ENCODE results near the gene PPP4R2. TPM values are rescaled to one million over a fixed set of nuclear protein-coding genes. Genes with fewer than 3 reads are reported as not detected.
"Not testable (repeated sequence)": the region's sequence is repeated elsewhere in the genome, so short reads cannot be mapped to it uniquely, and the experiment has no call there.

PPP4R2 gene
- total RNA-seq, 2 experiments from 2014 or later: 76.0 to 118 TPM

GRCh38 chr3:73045391-73045790 lies 48.8 kb downstream of the PPP4R2 start:
- ATAC-seq: no peak
- Mint-ChIP-seq H3K9me3 (ENCODE audit: low read depth) (no peaks in the 10 kb centered on the region), H3K27ac (no peak overlapping the region), H3K36me3 (peaks cover 15% of the 10 kb centered on the region), H3K27me3 (no peaks in the 10 kb centered on the region), H3K4me1 (peaks cover 28% of the 10 kb centered on the region), H3K4me3 (no peak overlapping the region)
- no peak for DNase-seq
- CTCF ChIA-PET: interaction anchor here (1.1 to 3.0 kb wide), 2 partner anchors 9 to 11 kb away, joined by 3 to 12 read pairs; no protein-coding TSS in a partner anchor

GRCh38 chr3:73046195-73046594 lies 49.6 kb downstream of the PPP4R2 start:
- no peak overlapping the region for H3K27ac Mint-ChIP-seq
- H3K36me3 Mint-ChIP-seq: peaks cover 17% of the 10 kb centered on the region
- H3K4me3 Mint-ChIP-seq: no peak overlapping the region
- CTCF ChIA-PET: interaction anchor here (3.0 kb wide), 1 partner anchor 10 kb away, joined by 12 read pairs; no protein-coding TSS in a partner anchor
- DNase-seq (no peak), ATAC-seq (no peak)
- H3K27me3 Mint-ChIP-seq: no peaks in the 10 kb centered on the region
- H3K4me1 Mint-ChIP-seq: peaks cover 28% of the 10 kb centered on the region
- H3K9me3 Mint-ChIP-seq (ENCODE audit: low read depth): no peaks in the 10 kb centered on the region

GRCh38 chr3:73049319-73049718 lies 52.7 kb downstream of the PPP4R2 start:
- Mint-ChIP-seq H3K4me1 (peaks cover 13% of the 10 kb centered on the region), H3K9me3 (ENCODE audit: low read depth) (no peaks in the 10 kb centered on the region), H3K4me3 (no peak overlapping the region), H3K36me3 (peaks cover 15% of the 10 kb centered on the region), H3K27ac (no peak overlapping the region), H3K27me3 (no peaks in the 10 kb centered on the region)
- CTCF ChIA-PET: no interaction called here
- ATAC-seq (no peak), DNase-seq (no peak)

GRCh38 chr3:73052857-73053256 lies 56.2 kb downstream of the PPP4R2 start:
- Mint-ChIP-seq H3K4me3 (no peak overlapping the region), H3K27ac (no peak overlapping the region), H3K36me3 (peaks cover 10% of the 10 kb centered on the region), H3K4me1 (peaks cover 13% of the 10 kb centered on the region), H3K27me3 (no peaks in the 10 kb centered on the region), H3K9me3 (ENCODE audit: low read depth) (no peaks in the 10 kb centered on the region)
- DNase-seq (no peak), ATAC-seq (no peak)
- CTCF ChIA-PET: interaction anchor here (2.3 to 5.6 kb wide), 2 partner anchors 112 to 201 kb away, joined by 6 to 65 read pairs; no protein-coding TSS in a partner anchor

- Mint-ChIP-seq H3K27ac (no peak overlapping the region), H3K4me3 (no peak overlapping the region), H3K4me1 (peaks cover 12% of the 10 kb centered on the region), H3K27me3 (no peaks in the 10 kb centered on the region), H3K9me3 (ENCODE audit: low read depth) (no peaks in the 10 kb centered on the region), H3K36me3 (peaks cover 9% of the 10 kb centered on the region)
- CTCF ChIA-PET: interaction anchor here (0.7 to 5.6 kb wide), 12 partner anchors 9 to 447 kb away, joined by 3 to 65 read pairs (median 4); partner anchors contain the start of gene PPP4R2
- ATAC-seq: no peak
- DNase-seq: no peak
These were observed 59.0 kb downstream of the PPP4R2 start for GRCh38 chr3:73055583-73055982.

GRCh38 chr3:73056014-73056844 lies 59.6 kb downstream of the PPP4R2 start:
- DNase-seq (no peak), ATAC-seq (no peak)
- Mint-ChIP-seq H3K36me3 (peaks cover 7% of the 10 kb centered on the region), H3K4me3 (no peak overlapping the region), H3K9me3 (ENCODE audit: low read depth) (no peaks in the 10 kb centered on the region), H3K27me3 (no peaks in the 10 kb centered on the region), H3K27ac (no peak overlapping the region), H3K4me1 (peaks cover 10% of the 10 kb centered on the region)
- CTCF ChIA-PET: interaction anchor here (0.6 to 5.6 kb wide), 30 partner anchors 9 to 446 kb away, joined by 3 to 65 read pairs (median 3); partner anchors contain the start of genes PPP4R2 and SHQ1

- CTCF ChIA-PET: interaction anchor here (0.6 to 5.6 kb wide), 24 partner anchors 10 to 298 kb away, joined by 3 to 65 read pairs (median 4); partner anchors contain the start of genes PPP4R2 and SHQ1
- Mint-ChIP-seq H3K36me3 (peaks cover 6% of the 10 kb centered on the region), H3K9me3 (ENCODE audit: low read depth) (no peaks in the 10 kb centered on the region), H3K27me3 (no peaks in the 10 kb centered on the region), H3K27ac (no peak overlapping the region), H3K4me3 (no peak overlapping the region), H3K4me1 (peaks cover 10% of the 10 kb centered on the region)
- no peak for DNase-seq
- ATAC-seq: no peak
These were observed 60.2 kb downstream of the PPP4R2 start for GRCh38 chr3:73056845-73057150.

- no peak overlapping the region for H3K4me3 Mint-ChIP-seq
- no peaks in the 10 kb centered on the region for H3K9me3 Mint-ChIP-seq (ENCODE audit: low read depth)
- peaks cover 27% of the 10 kb centered on the region for H3K36me3 Mint-ChIP-seq
- peaks cover 8% of the 10 kb centered on the region for H3K4me1 Mint-ChIP-seq
- ATAC-seq: no peak
- no peak overlapping the region for H3K27ac Mint-ChIP-seq
- DNase-seq: no peak
- H3K27me3 Mint-ChIP-seq: no peaks in the 10 kb centered on the region
- CTCF ChIA-PET: interaction anchor here (1.0 kb wide), 2 partner anchors 94 to 122 kb away, joined by 3 read pairs; no protein-coding TSS in a partner anchor
These were observed 63.7 kb downstream of the PPP4R2 start for GRCh38 chr3:73060302-73060723.

- no peak within 1 kb of the TSS for H3K4me3 Mint-ChIP-seq
- H3K27ac Mint-ChIP-seq: no peak within 1 kb of the TSS
- CTCF ChIA-PET: interaction anchor here (1.0 kb wide), 1 partner anchor 123 kb away, joined by 3 read pairs; no protein-coding TSS in a partner anchor
- H3K27me3 Mint-ChIP-seq: no peaks in the 10 kb centered on the region
- peaks cover 30% of the 10 kb centered on the region for H3K36me3 Mint-ChIP-seq
- ATAC-seq (no peak), DNase-seq (no peak)
- peaks cover 2% of the 10 kb centered on the region for H3K4me1 Mint-ChIP-seq
- no peaks in the 10 kb centered on the region for H3K9me3 Mint-ChIP-seq (ENCODE audit: low read depth)
These were observed 64.8 kb downstream of the PPP4R2 start, which contains the start of gene EBLN2 for GRCh38 chr3:73061416-73061815. TSS of gene EBLN2 (plus strand) at chr3:73061659. CDS start at chr3:73062082, 423 bp downstream.

GRCh38 chr3:73066243-73066642 lies 69.6 kb downstream of the PPP4R2 start:
- ATAC-seq: not testable (repeated sequence)
- CTCF ChIA-PET: interaction anchor here (0.7 to 1.3 kb wide), 4 partner anchors 10 to 62 kb away, joined by 3 to 5 read pairs (median 4); no protein-coding TSS in a partner anchor

GRCh38 chr3:73068419-73068818 lies 71.8 kb downstream of the PPP4R2 start:
- Mint-ChIP-seq H3K4me3 (no peak overlapping the region), H3K27me3 (no peaks in the 10 kb centered on the region), H3K4me1 (peaks cover 31% of the 10 kb centered on the region), H3K27ac (no peak overlapping the region), H3K9me3 (ENCODE audit: low read depth) (no peaks in the 10 kb centered on the region), H3K36me3 (peaks cover 19% of the 10 kb centered on the region)
- ATAC-seq (no peak), DNase-seq (no peak)
- CTCF ChIA-PET: no interaction called here

More at GRCh38 chr3:73066243-73066642, 69.6 kb downstream of the PPP4R2 start:
- peaks cover 11% of the 10 kb centered on the region for H3K4me1 Mint-ChIP-seq
- not testable (repeated sequence) for H3K27me3 Mint-ChIP-seq; H3K27ac Mint-ChIP-seq; H3K9me3 Mint-ChIP-seq (ENCODE audit: low read depth); DNase-seq; H3K4me3 Mint-ChIP-seq
- peaks cover 29% of the 10 kb centered on the region for H3K36me3 Mint-ChIP-seq

GRCh38 chr3:73069187-73069586 lies 72.6 kb downstream of the PPP4R2 start:
- ATAC-seq (no peak), DNase-seq (no peak)
- Mint-ChIP-seq H3K9me3 (ENCODE audit: low read depth) (no peaks in the 10 kb centered on the region), H3K27ac (no peak overlapping the region), H3K27me3 (no peaks in the 10 kb centered on the region), H3K4me3 (no peak overlapping the region), H3K4me1 (peaks cover 35% of the 10 kb centered on the region), H3K36me3 (peaks cover 17% of the 10 kb centered on the region)
- CTCF ChIA-PET: no interaction called here

- no peak overlapping the region for H3K4me3 Mint-ChIP-seq
- CTCF ChIA-PET: no interaction called here
- peaks cover 38% of the 10 kb centered on the region for H3K4me1 Mint-ChIP-seq
- ATAC-seq: no peak
- no peaks in the 10 kb centered on the region for H3K9me3 Mint-ChIP-seq (ENCODE audit: low read depth)
- H3K27ac Mint-ChIP-seq: no peak overlapping the region
- H3K36me3 Mint-ChIP-seq: peaks cover 10% of the 10 kb centered on the region
- H3K27me3 Mint-ChIP-seq: no peaks in the 10 kb centered on the region
- DNase-seq: no peak
These were observed 73.3 kb downstream of the PPP4R2 start for GRCh38 chr3:73069775-73070444.
